Type B pancreatic cell (in vitro differentiated cells): ENCODE results near the gene HMG20B. TPM values are rescaled to one million over a fixed set of nuclear protein-coding genes. Genes with fewer than 3 reads are reported as not detected.

Source experiments
- DNase-seq: peaks from one replicate; pipeline ENCODE4 v3.0.0; 2021; ENCODE audit warnings: mixed read lengths; ENCODE audit not compliant: unreplicated experiment; ENCODE audit errors: extremely low spot score
- H3K27ac Mint-ChIP-seq: 2 replicates; pipeline ENCODE4 v1.8.0; 2021; ENCODE audit warnings: mild to moderate bottlenecking, mixed read lengths
- H3K27me3 Mint-ChIP-seq: 2 replicates; pipeline ENCODE4 v1.8.0; 2021; ENCODE audit warnings: mixed read lengths
- H3K36me3 Mint-ChIP-seq: 2 replicates; pipeline ENCODE4 v1.8.0; 2021; ENCODE audit warnings: mixed read lengths
- H3K4me1 Mint-ChIP-seq: one replicate; pipeline ENCODE4 v1.8.0; 2021; ENCODE audit warnings: mixed read lengths; ENCODE audit not compliant: unreplicated experiment
- H3K4me3 Mint-ChIP-seq: 2 replicates; pipeline ENCODE4 v1.8.0; 2021; ENCODE audit warnings: mild to moderate bottlenecking, mixed read lengths
- H3K9me3 Mint-ChIP-seq: 2 replicates; pipeline ENCODE4 v1.8.0; 2021; ENCODE audit warnings: mixed read lengths
- total RNA-seq: library from RNA; stranded (reverse); gene quantifications from 2 replicates; pipeline ENCODE4 v1.2.1, GENCODE V29; 2021; ENCODE audit warnings: low replicate concordance
- TF ChIP-seq, protein P1 (sequence below): fragments of 200-600 bp; sonication (generic); conservative IDR thresholded peaks from 2 replicates; pipeline ENCODE4 v1.5.0; 2021; ENCODE audit warnings: antibody characterized with exemption, mild to moderate bottlenecking

HMG20B gene
- total RNA-seq, 1 donor from 2014 or later, result 78.3 TPM

DNA sequence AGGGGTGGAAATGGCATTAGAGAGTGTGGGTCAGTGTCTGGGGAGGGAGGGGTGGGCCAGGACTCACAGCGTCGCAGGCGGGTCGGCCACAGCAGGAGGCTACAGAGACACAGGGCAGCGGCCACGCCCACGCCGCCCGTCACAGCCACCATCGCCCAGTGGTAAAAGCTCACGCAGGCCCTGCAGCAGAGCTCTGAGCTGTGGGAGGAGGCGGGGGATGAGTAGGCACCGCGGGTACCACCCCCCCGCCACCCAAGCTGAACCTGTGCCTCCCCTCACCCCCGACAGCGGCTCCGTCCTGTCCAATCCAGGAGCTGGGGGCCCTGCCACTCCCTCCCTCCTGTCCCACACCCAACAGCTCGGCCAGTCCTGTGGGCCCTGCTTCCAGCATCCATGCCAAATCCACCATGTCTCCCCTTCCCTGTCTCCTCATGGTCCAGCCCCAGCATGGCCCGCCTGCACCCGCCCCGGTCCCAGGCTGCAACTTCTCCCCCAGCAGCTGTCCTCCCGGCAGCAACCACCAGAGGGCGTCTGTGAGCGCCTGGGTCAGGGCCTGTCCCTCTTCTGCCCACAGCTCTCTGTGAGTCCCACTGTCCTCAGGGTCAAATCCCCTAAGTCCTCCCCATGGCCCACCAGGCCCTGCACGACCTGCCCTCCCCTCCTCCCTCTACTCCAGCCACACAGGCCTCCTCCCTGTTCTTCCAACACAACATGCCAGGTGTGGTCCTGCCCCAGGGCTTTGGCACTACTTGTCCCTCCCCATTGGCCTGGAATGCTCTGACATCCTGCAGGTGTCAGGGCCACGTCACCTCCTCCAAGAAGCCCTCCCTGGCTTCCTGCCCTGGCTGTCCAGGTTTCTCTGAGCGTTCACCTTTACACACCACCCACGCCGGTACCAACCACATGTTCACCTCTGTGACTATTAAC, 27.7 kb upstream of the HMG20B start:
- peak; percentile 86 for DNase-seq
- Mint-ChIP-seq H3K27ac (peak overlapping the region; percentile 34), H3K4me1 (no peaks in the 10 kb centered on the region), H3K27me3 (no peaks in the 10 kb centered on the region), H3K9me3 (no peaks in the 10 kb centered on the region), H3K4me3 (no peak overlapping the region), H3K36me3 (no peaks in the 10 kb centered on the region)
- TF ChIP-seq, protein P1, sequence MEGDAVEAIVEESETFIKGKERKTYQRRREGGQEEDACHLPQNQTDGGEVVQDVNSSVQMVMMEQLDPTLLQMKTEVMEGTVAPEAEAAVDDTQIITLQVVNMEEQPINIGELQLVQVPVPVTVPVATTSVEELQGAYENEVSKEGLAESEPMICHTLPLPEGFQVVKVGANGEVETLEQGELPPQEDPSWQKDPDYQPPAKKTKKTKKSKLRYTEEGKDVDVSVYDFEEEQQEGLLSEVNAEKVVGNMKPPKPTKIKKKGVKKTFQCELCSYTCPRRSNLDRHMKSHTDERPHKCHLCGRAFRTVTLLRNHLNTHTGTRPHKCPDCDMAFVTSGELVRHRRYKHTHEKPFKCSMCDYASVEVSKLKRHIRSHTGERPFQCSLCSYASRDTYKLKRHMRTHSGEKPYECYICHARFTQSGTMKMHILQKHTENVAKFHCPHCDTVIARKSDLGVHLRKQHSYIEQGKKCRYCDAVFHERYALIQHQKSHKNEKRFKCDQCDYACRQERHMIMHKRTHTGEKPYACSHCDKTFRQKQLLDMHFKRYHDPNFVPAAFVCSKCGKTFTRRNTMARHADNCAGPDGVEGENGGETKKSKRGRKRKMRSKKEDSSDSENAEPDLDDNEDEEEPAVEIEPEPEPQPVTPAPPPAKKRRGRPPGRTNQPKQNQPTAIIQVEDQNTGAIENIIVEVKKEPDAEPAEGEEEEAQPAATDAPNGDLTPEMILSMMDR, result peak; percentile 97

DNA sequence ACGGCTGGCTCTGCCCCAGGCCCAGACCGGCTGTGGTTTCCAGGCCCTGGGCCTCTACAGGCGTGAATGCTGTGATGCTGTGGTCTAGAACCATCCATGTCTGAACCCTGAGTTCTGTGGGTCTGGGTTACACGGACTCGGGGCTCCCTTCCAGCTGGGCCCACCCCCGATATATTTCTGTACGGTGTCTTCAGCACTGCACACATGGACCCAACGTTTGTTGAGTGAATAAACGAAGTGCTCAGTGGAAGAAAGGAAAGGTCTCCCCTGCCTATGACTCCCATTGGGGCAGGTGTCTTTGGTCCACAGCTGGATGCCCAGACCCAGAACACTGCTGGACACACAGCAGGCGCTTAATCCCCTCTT, 27.1 kb upstream of the HMG20B start:
- no peaks in the 10 kb centered on the region for H3K9me3 Mint-ChIP-seq
- H3K4me3 Mint-ChIP-seq, result no peak overlapping the region
- TF ChIP-seq, protein P1, result no peak
- no peaks in the 10 kb centered on the region for H3K36me3 Mint-ChIP-seq
- H3K27me3 Mint-ChIP-seq, result no peaks in the 10 kb centered on the region
- H3K4me1 Mint-ChIP-seq, result no peaks in the 10 kb centered on the region
- DNase-seq, result no peak
- H3K27ac Mint-ChIP-seq, result peak overlapping the region; percentile 34

DNA sequence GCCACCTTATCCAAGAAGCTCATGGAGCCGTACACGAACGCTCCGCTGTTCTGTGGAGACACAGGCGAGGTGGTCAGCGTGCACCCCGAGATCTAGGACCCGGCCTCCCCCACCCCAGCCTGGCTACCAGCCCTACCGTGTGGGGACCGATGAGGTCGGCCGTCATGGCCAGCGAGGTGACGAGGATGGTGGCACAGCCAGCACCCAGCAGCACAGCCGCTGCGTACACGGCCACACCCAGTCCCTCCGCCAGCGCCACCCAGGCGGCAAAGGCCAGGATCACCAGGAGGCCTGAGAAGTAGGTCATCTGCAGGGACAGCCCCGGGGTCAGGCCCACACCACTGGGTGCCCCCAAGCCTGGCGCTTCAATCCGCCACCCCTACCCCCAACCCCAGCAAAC, 26.6 kb upstream of the HMG20B start:
- Mint-ChIP-seq H3K27me3 (no peaks in the 10 kb centered on the region), H3K9me3 (no peaks in the 10 kb centered on the region), H3K27ac (no peak overlapping the region), H3K36me3 (no peaks in the 10 kb centered on the region), H3K4me1 (no peaks in the 10 kb centered on the region), H3K4me3 (no peak overlapping the region)
- TF ChIP-seq, protein P1, result no peak
- DNase-seq, result no peak

DNA sequence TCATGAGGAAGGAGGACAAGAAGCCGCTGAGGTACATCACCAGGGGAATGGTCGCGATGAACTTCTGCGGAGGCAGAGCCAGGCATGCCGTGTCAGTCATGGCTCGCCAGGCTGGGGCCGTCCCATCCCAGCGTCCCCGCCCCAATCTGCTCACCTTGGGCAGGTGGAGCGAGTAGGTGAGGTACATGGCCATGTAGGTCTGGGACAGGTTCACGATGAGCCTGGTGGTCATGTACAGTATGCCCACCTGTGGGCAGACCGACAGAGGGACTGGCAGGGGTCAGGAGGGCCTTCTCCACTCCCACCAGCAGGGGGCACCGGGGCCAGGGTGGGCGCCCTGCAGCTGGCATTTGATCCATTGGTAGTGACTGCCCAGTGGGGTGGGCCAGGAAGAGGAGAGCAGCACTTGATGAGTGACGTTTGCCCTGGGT, 25.4 kb upstream of the HMG20B start:
- no peak overlapping the region for H3K4me3 Mint-ChIP-seq
- H3K27ac Mint-ChIP-seq, result no peak overlapping the region
- TF ChIP-seq, protein P1, result peak; percentile 70
- DNase-seq, result no peak
- H3K36me3 Mint-ChIP-seq, result no peaks in the 10 kb centered on the region
- no peaks in the 10 kb centered on the region for H3K4me1 Mint-ChIP-seq
- no peaks in the 10 kb centered on the region for H3K9me3 Mint-ChIP-seq
- H3K27me3 Mint-ChIP-seq, result no peaks in the 10 kb centered on the region

DNA sequence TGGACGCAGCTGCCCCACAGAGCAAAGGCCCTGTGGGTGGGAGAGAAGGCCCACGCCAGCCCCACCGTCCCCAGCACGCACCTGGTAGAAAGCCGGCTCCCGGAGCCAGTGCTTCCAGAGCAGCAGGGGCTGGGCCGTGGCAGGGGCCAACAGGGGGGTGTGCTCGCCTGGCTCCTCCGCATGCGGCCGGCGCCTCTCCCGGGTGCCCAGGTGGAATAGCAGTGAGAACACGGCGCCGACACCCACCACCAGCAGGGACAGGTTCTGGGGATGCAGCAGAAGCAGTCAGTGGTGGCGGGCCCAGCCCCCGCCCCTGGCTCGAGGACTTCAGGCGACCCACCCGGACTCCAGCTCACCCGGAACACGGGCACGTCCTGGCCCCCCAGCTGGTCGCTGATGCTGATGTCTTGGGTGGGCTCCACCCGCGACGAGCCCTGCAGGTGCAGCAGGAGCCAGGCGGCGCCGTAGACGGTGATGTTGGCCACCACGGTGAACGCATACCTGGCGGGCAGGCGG, 24.9 kb upstream of the HMG20B start:
- no peaks in the 10 kb centered on the region for H3K4me1 Mint-ChIP-seq
- H3K9me3 Mint-ChIP-seq, result no peaks in the 10 kb centered on the region
- DNase-seq, result no peak
- no peak overlapping the region for H3K27ac Mint-ChIP-seq
- no peak overlapping the region for H3K4me3 Mint-ChIP-seq
- TF ChIP-seq, protein P1, result peak; percentile 8
- no peaks in the 10 kb centered on the region for H3K36me3 Mint-ChIP-seq
- no peaks in the 10 kb centered on the region for H3K27me3 Mint-ChIP-seq
